Esophagus squamous epithelium (tissue), 5 donors: ENCODE measurements around the gene XAGE1B. TPM values are rescaled to one million over a fixed set of nuclear protein-coding genes. Genes with fewer than 3 reads are reported as not detected.
"Not testable (repeated sequence)": the region's sequence is repeated elsewhere in the genome, so short reads cannot be mapped to it uniquely, and the experiment has no call there.

Source experiments
- DNase-seq: peaks from one replicate; lab custom pipeline; 2025; lab: John Stamatoyannopoulos, UW
- H3K27ac ChIP-seq, 4 donors: fragments of 200-600 bp; sonication (generic); one replicate each; pipeline ENCODE4 v1.5.1; 2016 to 2019; ENCODE audit warnings: mild to moderate bottlenecking in 1 of 4
- H3K27me3 ChIP-seq, 4 donors: fragments of 200-600 bp; sonication (generic); 1 replicate in 3 of 4; 2 replicates in 1 of 4; pipeline versions ENCODE4 v1.5.1 to v1.6.0; 2017 to 2021; ENCODE audit warnings: antibody characterized with exemption in 1 of 4
- H3K36me3 ChIP-seq, 3 donors: fragments of 200-600 bp; sonication (generic); one replicate each; pipeline ENCODE4 v1.5.1; 2016 to 2019
- H3K4me1 ChIP-seq, 3 donors: fragments of 200-600 bp; sonication (generic); one replicate each; pipeline ENCODE4 v1.5.1; 2017 to 2019
- H3K4me3 ChIP-seq, 4 donors: fragments of 200-600 bp; sonication (generic); 1 replicate in 3 of 4; 2 replicates in 1 of 4; pipeline ENCODE4 v1.5.1; 2016 to 2019; ENCODE audit warnings: mild to moderate bottlenecking in 2 of 4, moderate library complexity in 1 of 4
- H3K9me3 ChIP-seq, 3 donors: fragments of 200-600 bp; sonication (generic); one replicate each; pipeline ENCODE4 v1.5.1; 2016 to 2019
- POLR2A ChIP-seq, 4 donors: fragments of 450-650 bp; IDR thresholded peaks; one replicate each; pipeline ENCODE4 v1.6.1; 2017; ENCODE audit warnings: antibody characterized with exemption in 4 of 4, mild to moderate bottlenecking in 4 of 4, moderate library complexity in 3 of 4
- WGBS, 2 donors: methylation state at CpG; one replicate each; pipeline ENCODE4 v1.1.5; 2018; 5-methylcytosine and 5-hydroxymethylcytosine counted together
- intact Hi-C: fragments of 100-400 bp; cut with DNase I; formaldehyde crosslinking; loops from one replicate; pipeline ENCODE4 v1.15.0; 2022
- total RNA-seq, 4 donors: library from RNA; depleted of rRNA; stranded (reverse); fragments of >200 nt; gene quantifications; one replicate each; pipeline ENCODE4 v1.1.0, GENCODE V29; 2016
- TF ChIP-seq, protein P1 (sequence below), 6 experiments: fragments of 450-650 bp in 4 of 6; fragments of 200-600 bp in 2 of 6; sonication (generic) in 2 of 6; IDR thresholded peaks; one replicate each; pipeline ENCODE4 v1.5.1; 2016 to 2019; ENCODE audit warnings: antibody characterized with exemption in 6 of 6, mild to moderate bottlenecking in 4 of 6, moderate library complexity in 4 of 6
- donor health status: DM: yes; HTN: yes; CAD: no.

The XAGE1B gene, protein sequence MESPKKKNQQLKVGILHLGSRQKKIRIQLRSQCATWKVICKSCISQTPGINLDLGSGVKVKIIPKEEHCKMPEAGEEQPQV
- total RNA-seq = not detected

DNA sequence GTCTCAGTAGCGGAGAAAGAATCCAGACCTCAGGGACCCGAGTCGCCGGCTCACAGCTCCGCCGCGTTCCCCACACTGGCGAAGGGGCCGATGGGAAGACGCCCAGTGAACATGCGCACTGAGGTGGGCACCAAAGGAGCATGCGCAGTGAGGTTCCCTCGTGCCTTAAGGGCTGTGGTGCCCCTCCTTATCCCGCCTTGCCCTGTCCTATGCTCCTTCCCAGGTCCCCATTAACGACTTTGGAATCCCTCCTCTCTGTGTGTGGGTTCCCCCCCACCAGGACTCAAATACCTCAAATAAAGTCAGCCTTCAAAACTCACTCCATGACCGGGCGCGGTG, at the start of gene XAGE1B:
Gene XAGE1B, minus strand, starts transcription at position 77 of the 339 bp plus-strand sequence. CDS start 1,536 bp downstream, outside the sequence.
- H3K27ac ChIP-seq, H3K9me3 ChIP-seq, H3K4me1 ChIP-seq, H3K36me3 ChIP-seq, H3K4me3 ChIP-seq, H3K27me3 ChIP-seq, intact Hi-C loops, DNase-seq: not testable (repeated sequence)
- no CpG with 5 or more reads among the region's 18 CpGs for WGBS, 2 donors

DNA sequence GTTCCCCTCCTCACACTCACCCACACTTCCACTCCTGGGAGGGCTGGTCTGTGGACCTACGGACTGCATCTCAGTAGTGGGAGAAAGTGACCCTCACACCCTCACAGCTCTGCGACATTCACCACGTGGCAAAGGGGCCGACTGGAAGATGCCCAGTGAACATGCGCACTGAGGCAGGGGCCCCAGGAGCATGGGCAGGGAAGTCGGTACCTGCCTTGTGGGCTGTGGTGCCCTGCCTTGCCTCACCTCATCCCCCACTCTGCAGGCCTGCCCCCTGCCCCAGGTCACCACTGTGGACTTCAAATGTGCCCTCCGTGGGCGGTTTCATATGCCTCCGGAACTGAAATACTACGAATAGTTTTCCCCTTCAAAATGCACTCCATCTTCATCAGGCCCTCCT, 46.2 kb upstream of the XAGE1B start:
- intact Hi-C loops = no loop called here
- TF ChIP-seq, protein P1, sequence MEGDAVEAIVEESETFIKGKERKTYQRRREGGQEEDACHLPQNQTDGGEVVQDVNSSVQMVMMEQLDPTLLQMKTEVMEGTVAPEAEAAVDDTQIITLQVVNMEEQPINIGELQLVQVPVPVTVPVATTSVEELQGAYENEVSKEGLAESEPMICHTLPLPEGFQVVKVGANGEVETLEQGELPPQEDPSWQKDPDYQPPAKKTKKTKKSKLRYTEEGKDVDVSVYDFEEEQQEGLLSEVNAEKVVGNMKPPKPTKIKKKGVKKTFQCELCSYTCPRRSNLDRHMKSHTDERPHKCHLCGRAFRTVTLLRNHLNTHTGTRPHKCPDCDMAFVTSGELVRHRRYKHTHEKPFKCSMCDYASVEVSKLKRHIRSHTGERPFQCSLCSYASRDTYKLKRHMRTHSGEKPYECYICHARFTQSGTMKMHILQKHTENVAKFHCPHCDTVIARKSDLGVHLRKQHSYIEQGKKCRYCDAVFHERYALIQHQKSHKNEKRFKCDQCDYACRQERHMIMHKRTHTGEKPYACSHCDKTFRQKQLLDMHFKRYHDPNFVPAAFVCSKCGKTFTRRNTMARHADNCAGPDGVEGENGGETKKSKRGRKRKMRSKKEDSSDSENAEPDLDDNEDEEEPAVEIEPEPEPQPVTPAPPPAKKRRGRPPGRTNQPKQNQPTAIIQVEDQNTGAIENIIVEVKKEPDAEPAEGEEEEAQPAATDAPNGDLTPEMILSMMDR (IDR thresholded peaks at IDR 0.05) = no peak
- no peak for TF ChIP-seq POLR2A (IDR thresholded peaks at IDR 0.05)
- Histone ChIP-seq H3K27ac (no peak overlapping the region), H3K4me3 (no peak overlapping the region), H3K27me3 (no peaks in the 10 kb centered on the region), H3K36me3 (no peaks in the 10 kb centered on the region), H3K9me3 (no peaks in the 10 kb centered on the region), H3K4me1 (no peaks in the 10 kb centered on the region)
- DNase-seq = no peak
- WGBS, 2 donors = 86 to 93% methylated on average over 2 to 7 of the region's 10 CpGs

DNA sequence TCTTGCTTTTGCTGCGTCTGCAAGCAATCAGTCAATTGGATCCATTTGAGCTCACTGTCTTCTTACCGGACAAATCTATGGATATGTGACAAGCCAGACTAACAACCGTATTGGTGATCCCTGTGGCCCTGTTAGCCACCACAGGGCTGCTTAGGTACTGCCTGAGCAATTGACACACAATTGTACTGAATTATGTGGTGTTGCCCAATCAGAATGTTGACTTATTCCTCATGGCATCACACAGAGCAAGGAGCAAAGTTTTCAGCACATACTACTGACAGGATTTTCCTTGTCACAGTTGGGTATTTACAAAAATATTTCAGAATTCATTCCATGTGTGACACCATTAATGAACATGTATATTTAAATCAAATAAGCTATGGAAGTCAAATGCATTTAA, 41.3 kb upstream of the XAGE1B start:
- H3K9me3 ChIP-seq = no peaks in the 10 kb centered on the region
- intact Hi-C loops = no loop called here

DNA sequence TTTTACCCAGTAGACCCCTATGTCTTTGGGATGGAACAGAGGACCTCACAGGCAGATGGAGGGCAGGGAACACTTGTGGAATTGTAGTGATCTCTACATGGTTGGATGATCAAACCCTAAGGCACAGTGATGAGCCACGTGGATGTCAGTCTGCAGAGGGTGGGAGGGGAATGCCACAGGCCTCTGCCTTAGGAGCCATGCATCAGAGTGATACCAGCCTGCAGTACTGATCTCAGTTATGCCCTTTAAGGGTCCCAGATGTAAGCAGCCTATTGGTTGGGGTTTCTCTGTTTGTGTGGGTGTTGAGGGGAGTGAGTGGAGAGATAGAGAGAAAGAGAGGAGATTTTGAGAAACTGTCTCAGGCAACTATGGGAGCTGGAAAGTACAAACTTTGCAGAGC, 39.9 kb upstream of the XAGE1B start:
- no peak overlapping the region for H3K27ac ChIP-seq
- TF ChIP-seq, protein P1 (IDR thresholded peaks at IDR 0.05) = no peak
- TF ChIP-seq POLR2A (IDR thresholded peaks at IDR 0.05) = no peak
- intact Hi-C loops = no loop called here
- no peaks in the 10 kb centered on the region for H3K27me3 ChIP-seq
- H3K36me3 ChIP-seq = no peaks in the 10 kb centered on the region
- 0 to 43% methylated on average over 1 of the region's 1 CpG for WGBS, 2 donors
- H3K4me1 ChIP-seq = no peaks in the 10 kb centered on the region
- DNase-seq = no peak
- no peak overlapping the region for H3K4me3 ChIP-seq
- no peaks in the 10 kb centered on the region for H3K9me3 ChIP-seq

More for the DNA sequence above, 41.3 kb upstream of the XAGE1B start:
- Histone ChIP-seq H3K4me1 (no peaks in the 10 kb centered on the region), H3K27me3 (no peaks in the 10 kb centered on the region), H3K36me3 (no peaks in the 10 kb centered on the region), H3K27ac (no peak overlapping the region), H3K4me3 (no peak overlapping the region)
- DNase-seq = no peak
- WGBS, 2 donors = 85 to 88% methylated on average over 2 to 3 of the region's 3 CpGs
- no peak for TF ChIP-seq POLR2A (IDR thresholded peaks at IDR 0.05)
- TF ChIP-seq, protein P1 (IDR thresholded peaks at IDR 0.05) = no peak

DNA sequence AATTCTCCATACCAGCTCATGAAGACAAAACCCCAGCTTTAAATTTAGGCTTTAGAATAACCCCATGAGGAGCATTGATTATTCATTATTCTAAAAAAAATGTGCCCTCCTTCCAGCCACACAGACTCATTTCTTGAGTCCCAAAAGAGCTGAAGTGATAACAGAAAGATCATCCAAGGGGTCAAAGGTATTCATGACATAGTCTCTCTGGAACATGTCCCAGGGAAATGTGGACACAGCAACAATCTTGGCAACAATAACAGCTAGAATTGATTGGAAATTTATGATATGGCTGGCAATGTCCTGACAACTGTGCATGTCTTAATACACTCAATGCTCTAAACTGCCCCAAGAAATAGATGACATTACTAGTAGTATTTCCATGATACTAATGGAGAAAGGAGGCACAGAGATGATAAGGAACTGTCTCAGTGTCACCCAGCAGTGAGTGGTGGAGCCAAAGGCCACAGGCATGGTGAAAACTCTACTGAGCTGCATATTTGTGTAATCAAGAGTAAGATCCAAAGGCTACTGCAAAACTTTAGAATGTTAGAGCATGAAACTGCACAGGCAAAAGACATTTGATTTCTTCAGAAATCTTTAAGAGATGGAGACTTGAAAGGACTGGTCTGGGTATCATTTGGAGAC, 37.3 kb upstream of the XAGE1B start:
- H3K4me3 ChIP-seq = no peak overlapping the region
- TF ChIP-seq, protein P1 (IDR thresholded peaks at IDR 0.05) = no peak
- no peak for TF ChIP-seq POLR2A (IDR thresholded peaks at IDR 0.05)
- no peak overlapping the region for H3K27ac ChIP-seq
- no peaks in the 10 kb centered on the region for H3K36me3 ChIP-seq
- no peaks in the 10 kb centered on the region for H3K4me1 ChIP-seq
- no peaks in the 10 kb centered on the region for H3K27me3 ChIP-seq
- intact Hi-C loops = no loop called here
- no peak for DNase-seq
- H3K9me3 ChIP-seq = no peaks in the 10 kb centered on the region

DNA sequence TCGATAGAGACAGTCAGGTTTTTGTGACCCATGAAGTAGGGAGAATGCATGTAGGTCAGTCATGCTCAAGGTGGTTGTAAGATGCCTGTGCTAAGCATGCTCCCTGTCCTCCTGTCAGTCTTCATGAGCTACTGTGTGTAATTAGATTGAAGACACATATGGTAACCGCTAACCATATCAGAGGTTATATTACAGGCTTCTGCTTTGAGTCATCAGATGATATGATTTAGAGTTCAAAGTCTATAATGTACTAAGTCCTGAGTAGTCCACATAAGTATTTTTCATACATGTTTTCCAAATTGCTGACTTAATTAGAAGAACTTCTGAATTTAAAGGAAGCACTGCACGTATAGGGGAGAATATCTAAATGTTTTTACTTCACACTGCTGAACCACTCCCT, 31.9 kb upstream of the XAGE1B start:
- H3K9me3 ChIP-seq, H3K4me3 ChIP-seq, H3K4me1 ChIP-seq, intact Hi-C loops, H3K27ac ChIP-seq, DNase-seq, H3K36me3 ChIP-seq, H3K27me3 ChIP-seq: not testable (repeated sequence)
- WGBS, 2 donors = 60% methylated on average over 2 to 3 of the region's 3 CpGs
